ENCODE results near the gene STAT3. TPM values are rescaled to one million over a fixed set of nuclear protein-coding genes. Genes with fewer than 3 reads are reported as not detected.
A peak's percentile ranks its signal among the peaks of the same experiment; 100 is the strongest.

STAT3 gene
- total RNA-seq, 1 donor, result 206 TPM

DNA sequence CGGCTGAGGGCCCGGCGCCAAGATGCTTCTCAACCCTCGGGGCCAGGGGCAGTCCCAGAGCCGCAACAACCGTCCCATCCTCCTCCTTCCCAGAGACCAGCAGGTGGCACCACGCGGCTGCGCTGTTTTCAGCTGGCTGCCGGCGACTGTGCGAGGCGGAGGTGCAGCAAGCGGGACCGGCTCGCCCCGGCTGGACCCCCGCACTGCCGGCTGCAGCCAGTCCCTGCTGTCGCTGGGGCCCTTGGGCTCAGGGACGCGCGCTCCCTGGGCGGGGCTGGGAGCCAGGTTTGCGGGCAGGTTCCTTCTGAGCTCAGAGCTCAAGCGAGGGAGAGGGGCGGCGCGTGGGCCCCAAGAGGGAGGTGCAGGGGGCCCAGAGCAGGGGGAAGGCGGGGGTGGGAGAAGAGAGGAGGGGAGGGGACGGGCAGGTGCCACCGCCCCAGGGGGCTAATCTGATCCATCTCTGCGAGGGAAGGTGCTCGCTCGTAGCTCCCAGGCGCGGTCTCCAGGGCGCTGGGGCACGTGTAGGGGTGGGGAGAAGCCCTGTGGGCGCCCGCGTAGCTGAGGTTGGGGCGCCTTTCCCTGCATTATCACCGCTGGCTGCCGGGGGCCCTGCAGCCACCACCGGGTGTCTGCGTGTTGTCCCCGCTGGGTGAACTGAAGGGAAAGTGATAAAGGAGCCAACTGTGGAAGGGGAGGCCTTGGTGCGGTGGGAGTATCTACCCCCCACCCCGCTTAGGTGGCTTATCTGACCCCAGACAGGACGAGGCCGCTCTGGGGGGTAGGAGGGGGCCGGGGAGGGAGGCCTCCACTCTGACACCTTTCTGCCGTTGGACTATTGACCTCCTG is 75.7 kb downstream of the STAT3 start:
- TF ChIP-seq, protein P1, sequence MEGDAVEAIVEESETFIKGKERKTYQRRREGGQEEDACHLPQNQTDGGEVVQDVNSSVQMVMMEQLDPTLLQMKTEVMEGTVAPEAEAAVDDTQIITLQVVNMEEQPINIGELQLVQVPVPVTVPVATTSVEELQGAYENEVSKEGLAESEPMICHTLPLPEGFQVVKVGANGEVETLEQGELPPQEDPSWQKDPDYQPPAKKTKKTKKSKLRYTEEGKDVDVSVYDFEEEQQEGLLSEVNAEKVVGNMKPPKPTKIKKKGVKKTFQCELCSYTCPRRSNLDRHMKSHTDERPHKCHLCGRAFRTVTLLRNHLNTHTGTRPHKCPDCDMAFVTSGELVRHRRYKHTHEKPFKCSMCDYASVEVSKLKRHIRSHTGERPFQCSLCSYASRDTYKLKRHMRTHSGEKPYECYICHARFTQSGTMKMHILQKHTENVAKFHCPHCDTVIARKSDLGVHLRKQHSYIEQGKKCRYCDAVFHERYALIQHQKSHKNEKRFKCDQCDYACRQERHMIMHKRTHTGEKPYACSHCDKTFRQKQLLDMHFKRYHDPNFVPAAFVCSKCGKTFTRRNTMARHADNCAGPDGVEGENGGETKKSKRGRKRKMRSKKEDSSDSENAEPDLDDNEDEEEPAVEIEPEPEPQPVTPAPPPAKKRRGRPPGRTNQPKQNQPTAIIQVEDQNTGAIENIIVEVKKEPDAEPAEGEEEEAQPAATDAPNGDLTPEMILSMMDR (IDR thresholded peaks at IDR 0.05; ENCODE audit: extremely low read depth, low read depth, low read length), result peak; percentile 45
- Histone ChIP-seq H3K4me2 (ENCODE audit: insufficient read depth, low read length) (peak overlapping the region; percentile 9), H3K9me3 (ENCODE audit: low read depth, low read length) (no peaks in the 10 kb centered on the region), H3K4me1 (ENCODE audit: insufficient read depth, low read length) (peaks cover 10% of the 10 kb centered on the region), H3K27me3 (ENCODE audit: insufficient read depth, low read length) (no peaks in the 10 kb centered on the region), H4K20me1 (ENCODE audit: insufficient read depth, low read length) (peaks cover 6% of the 10 kb centered on the region), H3K36me3 (ENCODE audit: insufficient read depth, low read length) (peaks cover 50% of the 10 kb centered on the region), H3K4me3 (ENCODE audit: insufficient read depth, low read length) (no peak overlapping the region), H3K79me2 (ENCODE audit: insufficient read depth, low read length) (no peaks in the 10 kb centered on the region), H3K27ac (ENCODE audit: low read depth, low read length) (peak overlapping the region; percentile 10), H2AFZ (ENCODE audit: low read length) (no peak overlapping the region)
- peak; percentile 97 for DNase-seq (ENCODE audit: insufficient read length, low spot score, missing footprints)

DNA sequence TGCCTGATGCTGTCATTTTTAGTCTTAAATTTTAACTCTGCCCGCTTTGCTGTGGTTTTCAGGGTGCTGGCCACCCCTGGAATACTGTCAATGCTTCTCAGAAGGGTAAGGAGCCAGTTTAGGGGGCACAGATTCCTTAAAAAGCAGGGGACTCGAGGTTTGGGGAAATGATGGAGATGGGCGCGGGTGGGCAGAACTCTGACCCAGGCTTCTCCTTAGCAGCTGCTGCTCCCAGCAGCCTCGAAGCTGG is 76.3 kb downstream of the STAT3 start:
- Histone ChIP-seq H3K36me3 (ENCODE audit: insufficient read depth, low read length) (peaks cover 44% of the 10 kb centered on the region), H3K27ac (ENCODE audit: low read depth, low read length) (peak overlapping the region; percentile 10), H3K4me3 (ENCODE audit: insufficient read depth, low read length) (no peak overlapping the region), H3K4me1 (ENCODE audit: insufficient read depth, low read length) (peaks cover 10% of the 10 kb centered on the region), H3K9me3 (ENCODE audit: low read depth, low read length) (no peaks in the 10 kb centered on the region), H4K20me1 (ENCODE audit: insufficient read depth, low read length) (peaks cover 2% of the 10 kb centered on the region), H3K27me3 (ENCODE audit: insufficient read depth, low read length) (no peaks in the 10 kb centered on the region), H3K4me2 (ENCODE audit: insufficient read depth, low read length) (peak overlapping the region; percentile 9), H2AFZ (ENCODE audit: low read length) (no peak overlapping the region), H3K79me2 (ENCODE audit: insufficient read depth, low read length) (no peaks in the 10 kb centered on the region)
- TF ChIP-seq, protein P1 (IDR thresholded peaks at IDR 0.05; ENCODE audit: extremely low read depth, low read depth, low read length), result no peak
- DNase-seq (ENCODE audit: insufficient read length, low spot score, missing footprints), result no peak

DNA sequence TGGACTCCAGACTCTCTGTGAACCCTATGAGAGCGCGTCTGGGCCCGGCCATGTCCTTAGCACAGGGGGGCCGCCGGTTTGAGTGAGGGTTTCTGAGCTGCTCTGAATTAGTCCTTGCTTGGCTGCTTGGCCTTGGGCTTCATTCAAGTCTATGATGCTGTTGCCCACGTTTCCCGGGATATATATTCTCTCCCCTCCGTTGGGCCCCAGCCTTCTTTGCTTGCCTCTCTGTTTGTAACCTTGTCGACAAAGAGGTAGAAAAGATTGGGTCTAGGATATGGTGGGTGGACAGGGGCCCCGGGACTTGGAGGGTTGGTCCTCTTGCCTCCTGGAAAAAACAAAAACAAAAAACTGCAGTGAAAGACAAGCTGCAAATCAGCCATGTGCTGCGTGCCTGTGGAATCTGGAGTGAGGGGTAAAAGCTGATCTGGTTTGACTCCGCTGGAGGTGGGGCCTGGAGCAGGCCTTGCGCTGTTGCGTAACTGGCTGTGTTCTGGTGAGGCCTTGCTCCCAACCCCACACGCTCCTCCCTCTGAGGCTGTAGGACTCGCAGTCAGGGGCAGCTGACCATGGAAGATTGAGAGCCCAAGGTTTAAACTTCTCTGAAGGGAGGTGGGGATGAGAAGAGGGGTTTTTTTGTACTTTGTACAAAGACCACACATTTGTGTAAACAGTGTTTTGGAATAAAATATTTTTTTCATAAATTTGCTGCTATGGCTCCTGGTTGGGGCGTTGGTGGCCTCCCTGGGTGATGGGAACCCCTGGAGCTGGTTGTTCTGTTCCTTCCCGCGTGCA is 76.8 kb downstream of the STAT3 start:
- H2AFZ ChIP-seq (ENCODE audit: low read length), result no peak overlapping the region
- no peaks in the 10 kb centered on the region for H3K27me3 ChIP-seq (ENCODE audit: insufficient read depth, low read length)
- DNase-seq (ENCODE audit: insufficient read length, low spot score, missing footprints), result peak; percentile 97
- H4K20me1 ChIP-seq (ENCODE audit: insufficient read depth, low read length), result peaks cover 2% of the 10 kb centered on the region
- H3K27ac ChIP-seq (ENCODE audit: low read depth, low read length), result peak overlapping the region; percentile 10
- peak overlapping the region; percentile 9 for H3K4me2 ChIP-seq (ENCODE audit: insufficient read depth, low read length)
- no peaks in the 10 kb centered on the region for H3K9me3 ChIP-seq (ENCODE audit: low read depth, low read length)
- no peak overlapping the region for H3K4me3 ChIP-seq (ENCODE audit: insufficient read depth, low read length)
- peaks cover 39% of the 10 kb centered on the region for H3K36me3 ChIP-seq (ENCODE audit: insufficient read depth, low read length)
- H3K4me1 ChIP-seq (ENCODE audit: insufficient read depth, low read length), result peaks cover 10% of the 10 kb centered on the region
- no peaks in the 10 kb centered on the region for H3K79me2 ChIP-seq (ENCODE audit: insufficient read depth, low read length)
- TF ChIP-seq, protein P1 (IDR thresholded peaks at IDR 0.05; ENCODE audit: extremely low read depth, low read depth, low read length), result no peak

DNA sequence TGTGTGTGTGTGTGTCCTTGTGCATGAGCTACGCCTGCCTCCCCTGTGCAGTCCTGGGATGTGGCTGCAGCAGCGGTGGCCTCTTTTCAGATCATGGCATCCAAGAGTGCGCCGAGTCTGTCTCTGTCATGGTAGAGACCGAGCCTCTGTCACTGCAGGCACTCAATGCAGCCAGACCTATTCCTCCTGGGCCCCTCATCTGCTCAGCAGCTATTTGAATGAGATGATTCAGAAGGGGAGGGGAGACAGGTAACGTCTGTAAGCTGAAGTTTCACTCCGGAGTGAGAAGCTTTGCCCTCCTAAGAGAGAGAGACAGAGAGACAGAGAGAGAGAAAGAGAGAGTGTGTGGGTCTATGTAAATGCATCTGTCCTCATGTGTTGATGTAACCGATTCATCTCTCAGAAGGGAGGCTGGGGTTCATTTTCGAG is 77.4 kb downstream of the STAT3 start:
- no peaks in the 10 kb centered on the region for H3K27me3 ChIP-seq (ENCODE audit: insufficient read depth, low read length)
- no peaks in the 10 kb centered on the region for H3K9me3 ChIP-seq (ENCODE audit: low read depth, low read length)
- peaks cover 33% of the 10 kb centered on the region for H3K36me3 ChIP-seq (ENCODE audit: insufficient read depth, low read length)
- no peak overlapping the region for H2AFZ ChIP-seq (ENCODE audit: low read length)
- no peaks in the 10 kb centered on the region for H3K79me2 ChIP-seq (ENCODE audit: insufficient read depth, low read length)
- no peak overlapping the region for H3K27ac ChIP-seq (ENCODE audit: low read depth, low read length)
- H4K20me1 ChIP-seq (ENCODE audit: insufficient read depth, low read length), result peaks cover 2% of the 10 kb centered on the region
- H3K4me2 ChIP-seq (ENCODE audit: insufficient read depth, low read length), result no peak overlapping the region
- H3K4me1 ChIP-seq (ENCODE audit: insufficient read depth, low read length), result peaks cover 10% of the 10 kb centered on the region
- DNase-seq (ENCODE audit: insufficient read length, low spot score, missing footprints), result peak; percentile 48
- TF ChIP-seq, protein P1 (IDR thresholded peaks at IDR 0.05; ENCODE audit: extremely low read depth, low read depth, low read length), result no peak
- no peak overlapping the region for H3K4me3 ChIP-seq (ENCODE audit: insufficient read depth, low read length)

Data from osteoblast (primary cell).